ENCODE measurements around the gene MAGI2.

MAGI2 gene

DNA sequence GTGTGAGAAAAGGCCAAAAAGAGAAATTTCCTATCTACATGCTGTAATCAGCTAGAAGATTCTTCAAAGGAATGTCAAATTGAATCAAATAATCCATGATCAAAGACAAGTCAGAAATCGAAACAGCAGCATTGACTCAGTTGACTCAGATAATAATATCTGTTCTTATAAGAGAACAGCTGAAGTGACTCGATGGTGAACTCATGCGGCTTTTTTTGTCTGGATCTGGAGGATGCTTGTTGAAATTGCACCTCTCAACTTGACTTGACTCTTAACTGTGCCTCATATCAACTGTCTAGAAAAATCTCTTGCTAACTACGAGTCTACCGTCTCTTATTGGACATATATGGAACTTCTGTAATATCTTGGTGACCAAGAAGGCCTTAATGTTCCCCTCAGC lies 1055.4 kb downstream of the MAGI2 start:
- no peak overlapping the region for H3K4me3 ChIP-seq (ENCODE audit: insufficient read depth, low read depth, low read length, poor library complexity, severe bottlenecking)
- H3K36me3 ChIP-seq (ENCODE audit: control insufficient read depth, insufficient read depth, low read length): no peaks in the 10 kb centered on the region
- no peak for DNase-seq
- no peaks in the 10 kb centered on the region for H3K27me3 ChIP-seq (replicated peaks; ENCODE audit: control insufficient read depth, insufficient read depth, low read length, poor library complexity, severe bottlenecking)
- H3K4me1 ChIP-seq (ENCODE audit: control insufficient read depth, insufficient read depth, low read length, poor library complexity, severe bottlenecking): no peaks in the 10 kb centered on the region
- no peak overlapping the region for H3K27ac ChIP-seq (ENCODE audit: insufficient read depth, low read length, poor library complexity, severe bottlenecking)
- H3K9me3 ChIP-seq (ENCODE audit: control insufficient read depth, low read length): no peaks in the 10 kb centered on the region

DNA sequence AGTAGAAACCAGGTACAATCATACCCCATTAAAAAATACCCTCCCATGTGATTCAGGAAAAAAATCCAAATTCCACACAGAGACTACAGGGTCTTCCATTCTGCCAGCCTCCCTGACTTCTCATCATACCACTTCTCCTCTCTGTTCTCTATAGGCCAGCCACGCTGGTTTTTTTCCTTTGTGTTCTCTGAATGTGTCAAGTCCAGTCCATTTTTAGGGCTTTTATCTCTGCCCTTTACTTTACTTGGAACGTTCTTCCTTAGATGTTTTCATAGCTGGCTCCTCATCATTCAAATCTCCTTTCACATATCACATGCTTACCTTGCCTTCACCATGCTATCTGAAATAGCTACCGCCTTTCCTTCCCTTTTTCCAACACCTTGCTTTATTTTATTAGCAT lies 1057.3 kb downstream of the MAGI2 start:
- no peak for DNase-seq
- no peaks in the 10 kb centered on the region for H3K27me3 ChIP-seq (replicated peaks; ENCODE audit: control insufficient read depth, insufficient read depth, low read length, poor library complexity, severe bottlenecking)
- no peak overlapping the region for H3K4me3 ChIP-seq (ENCODE audit: insufficient read depth, low read depth, low read length, poor library complexity, severe bottlenecking)
- no peak overlapping the region for H3K27ac ChIP-seq (ENCODE audit: insufficient read depth, low read length, poor library complexity, severe bottlenecking)
- no peaks in the 10 kb centered on the region for H3K36me3 ChIP-seq (ENCODE audit: control insufficient read depth, insufficient read depth, low read length)
- H3K4me1 ChIP-seq (ENCODE audit: control insufficient read depth, insufficient read depth, low read length, poor library complexity, severe bottlenecking): no peaks in the 10 kb centered on the region
- H3K9me3 ChIP-seq (ENCODE audit: control insufficient read depth, low read length): no peaks in the 10 kb centered on the region

DNA sequence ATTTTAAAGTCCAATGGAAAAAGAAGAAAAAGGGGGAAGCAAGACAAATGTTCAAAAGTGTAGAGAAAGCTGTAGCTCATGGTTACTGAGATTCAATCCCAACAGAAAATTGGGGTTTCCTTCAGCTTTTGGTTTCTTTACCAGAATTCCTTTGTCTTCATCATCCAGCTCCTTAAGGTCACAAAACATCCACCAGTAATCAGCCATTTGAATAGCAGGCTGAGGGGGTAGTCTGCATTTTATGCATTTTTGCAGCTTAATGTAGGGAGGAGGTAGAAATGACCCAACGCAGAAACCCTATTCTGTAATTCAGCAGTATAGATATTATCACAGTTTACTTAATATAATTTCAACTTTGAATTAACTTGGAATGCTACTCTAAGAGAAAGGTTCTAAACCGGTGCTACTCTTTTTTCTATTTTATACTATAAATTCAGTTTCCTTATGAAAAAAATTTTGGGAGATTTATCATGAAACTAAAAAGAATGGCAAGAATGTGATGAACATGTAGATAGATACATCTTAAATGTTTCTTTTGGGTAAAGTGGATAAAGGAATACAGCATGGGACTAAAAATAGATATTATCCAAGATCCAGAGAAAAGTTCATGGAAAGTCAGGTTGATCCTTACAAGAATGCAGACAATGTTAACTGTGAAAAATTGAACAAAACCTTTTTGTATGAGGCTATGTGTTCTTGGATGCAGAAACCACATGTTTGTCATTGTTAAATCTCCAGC lies 1058.0 kb downstream of the MAGI2 start:
- no peaks in the 10 kb centered on the region for H3K9me3 ChIP-seq (ENCODE audit: control insufficient read depth, low read length)
- H3K4me3 ChIP-seq (ENCODE audit: insufficient read depth, low read depth, low read length, poor library complexity, severe bottlenecking): no peak overlapping the region
- no peaks in the 10 kb centered on the region for H3K36me3 ChIP-seq (ENCODE audit: control insufficient read depth, insufficient read depth, low read length)
- H3K4me1 ChIP-seq (ENCODE audit: control insufficient read depth, insufficient read depth, low read length, poor library complexity, severe bottlenecking): no peaks in the 10 kb centered on the region
- DNase-seq: no peak
- no peaks in the 10 kb centered on the region for H3K27me3 ChIP-seq (replicated peaks; ENCODE audit: control insufficient read depth, insufficient read depth, low read length, poor library complexity, severe bottlenecking)
- H3K27ac ChIP-seq (ENCODE audit: insufficient read depth, low read length, poor library complexity, severe bottlenecking): no peak overlapping the region

DNA sequence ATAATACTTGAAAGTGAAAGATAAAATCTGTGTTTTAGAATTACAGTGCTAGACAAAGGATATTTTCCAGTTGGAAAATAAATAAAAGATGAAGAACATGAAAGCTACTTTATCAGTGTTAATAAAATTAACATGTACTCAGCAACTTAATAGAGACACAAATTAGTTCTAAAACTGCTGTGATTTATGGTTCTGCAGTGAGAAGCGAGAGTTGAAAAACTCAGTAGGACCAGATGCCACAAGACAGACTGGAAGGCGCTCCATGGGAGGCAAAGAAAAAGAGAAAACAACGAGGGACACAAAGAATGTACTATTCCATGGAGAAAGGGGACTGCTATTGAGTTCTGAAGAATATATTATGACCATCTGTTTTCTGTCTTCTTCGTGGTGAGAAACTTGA lies 1064.4 kb downstream of the MAGI2 start:
- no peak for DNase-seq
- Histone ChIP-seq H3K4me3 (ENCODE audit: insufficient read depth, low read depth, low read length, poor library complexity, severe bottlenecking) (no peak overlapping the region), H3K9me3 (ENCODE audit: control insufficient read depth, low read length) (no peaks in the 10 kb centered on the region), H3K36me3 (ENCODE audit: control insufficient read depth, insufficient read depth, low read length) (no peaks in the 10 kb centered on the region), H3K27me3 (replicated peaks; ENCODE audit: control insufficient read depth, insufficient read depth, low read length, poor library complexity, severe bottlenecking) (no peaks in the 10 kb centered on the region), H3K27ac (ENCODE audit: insufficient read depth, low read length, poor library complexity, severe bottlenecking) (no peak overlapping the region), H3K4me1 (ENCODE audit: control insufficient read depth, insufficient read depth, low read length, poor library complexity, severe bottlenecking) (no peaks in the 10 kb centered on the region)

DNA sequence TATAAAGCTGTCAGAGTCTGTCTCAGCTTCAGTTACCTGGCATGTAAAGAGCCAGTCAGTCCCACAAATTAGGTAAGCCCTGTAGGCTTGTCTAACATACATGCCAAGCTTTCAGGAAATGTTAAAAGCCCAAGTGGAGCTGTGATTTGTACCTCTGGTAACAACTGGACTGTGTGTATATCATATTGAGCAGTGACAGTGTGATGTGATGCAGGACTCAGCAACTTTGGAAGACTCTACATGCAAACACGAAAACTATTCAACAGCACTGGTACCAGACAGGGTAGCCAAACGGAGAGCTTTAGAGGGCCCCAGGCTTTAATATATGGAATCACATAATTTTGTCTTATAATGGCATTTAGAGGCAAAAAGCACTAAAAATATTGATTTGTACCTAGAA lies 1066.9 kb downstream of the MAGI2 start:
- Histone ChIP-seq H3K27me3 (replicated peaks; ENCODE audit: control insufficient read depth, insufficient read depth, low read length, poor library complexity, severe bottlenecking) (no peaks in the 10 kb centered on the region), H3K9me3 (ENCODE audit: control insufficient read depth, low read length) (no peaks in the 10 kb centered on the region), H3K4me1 (ENCODE audit: control insufficient read depth, insufficient read depth, low read length, poor library complexity, severe bottlenecking) (no peaks in the 10 kb centered on the region), H3K27ac (ENCODE audit: insufficient read depth, low read length, poor library complexity, severe bottlenecking) (no peak overlapping the region), H3K4me3 (ENCODE audit: insufficient read depth, low read depth, low read length, poor library complexity, severe bottlenecking) (no peak overlapping the region), H3K36me3 (ENCODE audit: control insufficient read depth, insufficient read depth, low read length) (no peaks in the 10 kb centered on the region)
- no peak for DNase-seq

DNA sequence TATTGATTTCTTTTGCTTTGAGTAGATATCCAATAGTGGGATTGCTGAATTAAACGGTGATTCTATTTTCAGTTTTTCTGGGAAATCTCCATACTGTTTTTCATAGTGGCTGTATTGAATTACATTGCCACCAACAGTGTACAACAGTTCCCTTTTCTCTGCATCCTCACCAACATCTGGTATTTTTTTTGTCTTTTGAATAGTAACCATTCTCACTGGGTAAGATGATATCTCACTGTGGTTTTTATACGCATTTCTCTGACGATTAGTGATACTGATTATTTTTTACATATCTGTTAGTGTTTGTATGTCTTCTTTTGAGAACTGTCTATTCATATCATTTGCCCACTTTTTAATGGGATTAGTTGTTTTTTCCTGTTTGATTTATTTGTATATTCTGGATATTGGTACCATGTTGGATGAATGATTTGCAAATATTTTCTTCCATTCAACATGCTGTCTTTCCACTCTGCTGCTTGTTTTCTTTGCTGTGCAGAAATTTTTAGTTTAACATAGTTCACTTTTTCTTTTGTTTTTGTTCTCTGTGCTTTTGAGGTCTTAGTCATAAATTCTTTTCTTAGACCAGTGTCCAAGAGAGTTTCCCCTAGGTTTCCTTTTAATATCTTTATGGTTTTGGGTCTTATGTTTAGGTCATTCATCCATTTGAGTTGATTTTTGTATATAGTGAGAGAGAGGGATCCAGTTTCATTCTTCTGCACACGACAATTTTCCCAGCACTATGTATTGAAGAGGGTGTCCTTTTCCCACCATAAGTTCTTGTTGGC lies 1070.2 kb downstream of the MAGI2 start:
- Histone ChIP-seq H3K36me3 (ENCODE audit: control insufficient read depth, insufficient read depth, low read length) (no peaks in the 10 kb centered on the region), H3K4me3 (ENCODE audit: insufficient read depth, low read depth, low read length, poor library complexity, severe bottlenecking) (no peak overlapping the region), H3K27ac (ENCODE audit: insufficient read depth, low read length, poor library complexity, severe bottlenecking) (no peak overlapping the region), H3K27me3 (replicated peaks; ENCODE audit: control insufficient read depth, insufficient read depth, low read length, poor library complexity, severe bottlenecking) (no peaks in the 10 kb centered on the region), H3K9me3 (ENCODE audit: control insufficient read depth, low read length) (no peaks in the 10 kb centered on the region), H3K4me1 (ENCODE audit: control insufficient read depth, insufficient read depth, low read length, poor library complexity, severe bottlenecking) (no peaks in the 10 kb centered on the region)
- DNase-seq: no peak

DNA sequence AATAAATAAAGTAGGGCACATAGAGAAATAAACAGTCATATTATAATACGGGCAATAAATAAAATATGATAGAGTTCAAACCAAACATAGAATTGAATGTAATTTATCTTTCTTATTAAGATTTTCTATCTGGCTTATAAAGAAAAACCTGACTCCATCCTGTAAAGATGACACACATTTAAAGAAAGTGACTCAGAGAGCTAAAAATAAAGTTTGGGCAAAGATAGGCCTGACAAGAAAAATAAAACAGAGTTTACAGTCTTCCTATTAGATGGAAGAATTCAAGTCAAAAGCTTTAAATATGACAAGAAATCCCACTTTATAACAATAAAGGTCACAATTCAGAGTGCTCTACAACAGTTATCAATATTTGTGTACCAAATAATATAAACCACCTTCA lies 1074.3 kb downstream of the MAGI2 start:
- no peak for DNase-seq
- Histone ChIP-seq H3K36me3 (ENCODE audit: control insufficient read depth, insufficient read depth, low read length) (no peaks in the 10 kb centered on the region), H3K27ac (ENCODE audit: insufficient read depth, low read length, poor library complexity, severe bottlenecking) (no peak overlapping the region), H3K4me3 (ENCODE audit: insufficient read depth, low read depth, low read length, poor library complexity, severe bottlenecking) (no peak overlapping the region), H3K9me3 (ENCODE audit: control insufficient read depth, low read length) (no peaks in the 10 kb centered on the region), H3K27me3 (replicated peaks; ENCODE audit: control insufficient read depth, insufficient read depth, low read length, poor library complexity, severe bottlenecking) (no peaks in the 10 kb centered on the region), H3K4me1 (ENCODE audit: control insufficient read depth, insufficient read depth, low read length, poor library complexity, severe bottlenecking) (no peaks in the 10 kb centered on the region)

DNA sequence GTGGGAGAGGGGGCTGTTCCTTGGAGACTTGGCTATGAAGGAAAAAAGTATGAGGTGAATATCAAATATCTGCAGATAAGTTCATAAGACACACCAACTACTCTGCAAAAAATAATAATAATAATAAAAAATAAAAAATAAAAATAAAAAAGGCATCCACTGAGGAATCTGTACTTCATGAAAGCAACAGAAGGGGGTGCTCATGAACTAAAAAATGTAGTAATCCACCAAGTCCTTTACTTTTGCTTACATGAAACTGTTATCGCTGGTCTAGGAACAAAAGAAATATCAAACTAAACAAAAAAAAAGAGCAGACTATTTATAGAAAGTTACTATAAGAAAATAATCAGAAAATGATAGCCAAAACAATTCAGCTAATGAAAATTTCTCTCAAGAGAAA lies 1075.9 kb downstream of the MAGI2 start:
- H3K27ac ChIP-seq (ENCODE audit: insufficient read depth, low read length, poor library complexity, severe bottlenecking): no peak overlapping the region
- H3K27me3 ChIP-seq (replicated peaks; ENCODE audit: control insufficient read depth, insufficient read depth, low read length, poor library complexity, severe bottlenecking): no peaks in the 10 kb centered on the region
- no peaks in the 10 kb centered on the region for H3K9me3 ChIP-seq (ENCODE audit: control insufficient read depth, low read length)
- DNase-seq: no peak
- no peaks in the 10 kb centered on the region for H3K4me1 ChIP-seq (ENCODE audit: control insufficient read depth, insufficient read depth, low read length, poor library complexity, severe bottlenecking)
- H3K4me3 ChIP-seq (ENCODE audit: insufficient read depth, low read depth, low read length, poor library complexity, severe bottlenecking): no peak overlapping the region
- no peaks in the 10 kb centered on the region for H3K36me3 ChIP-seq (ENCODE audit: control insufficient read depth, insufficient read depth, low read length)

DNA sequence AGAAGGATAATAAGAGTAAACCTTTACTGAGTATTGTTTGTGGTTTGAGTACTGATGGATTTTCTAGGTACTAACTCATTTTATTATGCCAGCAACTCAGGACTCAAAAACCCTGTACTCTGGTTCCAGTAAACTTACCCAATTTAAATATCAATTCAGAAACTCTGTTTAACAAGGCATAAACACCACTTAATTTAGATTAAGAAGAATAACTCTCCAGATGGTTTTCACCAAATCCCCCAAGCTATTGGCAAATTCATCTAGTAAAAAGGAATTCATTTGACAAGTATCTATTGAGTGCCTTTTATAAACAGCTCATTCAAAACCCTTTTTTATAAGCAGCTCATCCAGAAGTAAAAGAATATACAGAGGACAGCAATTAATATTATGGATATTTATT lies 1082.5 kb downstream of the MAGI2 start:
- no peaks in the 10 kb centered on the region for H3K4me1 ChIP-seq (ENCODE audit: control insufficient read depth, insufficient read depth, low read length, poor library complexity, severe bottlenecking)
- no peak for DNase-seq
- no peak overlapping the region for H3K4me3 ChIP-seq (ENCODE audit: insufficient read depth, low read depth, low read length, poor library complexity, severe bottlenecking)
- H3K9me3 ChIP-seq (ENCODE audit: control insufficient read depth, low read length): no peaks in the 10 kb centered on the region
- H3K36me3 ChIP-seq (ENCODE audit: control insufficient read depth, insufficient read depth, low read length): no peaks in the 10 kb centered on the region
- no peaks in the 10 kb centered on the region for H3K27me3 ChIP-seq (replicated peaks; ENCODE audit: control insufficient read depth, insufficient read depth, low read length, poor library complexity, severe bottlenecking)
- no peak overlapping the region for H3K27ac ChIP-seq (ENCODE audit: insufficient read depth, low read length, poor library complexity, severe bottlenecking)

DNA sequence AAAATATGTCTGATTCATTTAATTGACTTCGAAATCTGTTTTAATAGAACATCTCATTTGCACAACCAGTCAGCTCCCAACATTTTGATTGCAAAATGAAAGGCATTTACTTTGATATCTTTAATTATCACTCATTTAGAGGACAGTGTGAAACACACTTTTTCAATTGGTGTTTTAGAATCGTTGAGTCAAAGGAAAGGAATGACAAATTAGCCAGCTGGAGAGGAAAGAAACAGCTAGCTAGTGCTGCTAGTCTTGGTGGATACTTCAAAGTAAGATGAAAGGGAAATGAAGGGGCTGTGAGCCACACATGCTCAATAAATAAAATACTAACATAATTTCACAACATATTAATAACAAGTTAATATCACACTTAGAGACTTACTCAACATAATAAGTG lies 1084.7 kb downstream of the MAGI2 start:
- no peak for DNase-seq
- no peaks in the 10 kb centered on the region for H3K27me3 ChIP-seq (replicated peaks; ENCODE audit: control insufficient read depth, insufficient read depth, low read length, poor library complexity, severe bottlenecking)
- H3K36me3 ChIP-seq (ENCODE audit: control insufficient read depth, insufficient read depth, low read length): no peaks in the 10 kb centered on the region
- H3K27ac ChIP-seq (ENCODE audit: insufficient read depth, low read length, poor library complexity, severe bottlenecking): no peak overlapping the region
- H3K4me3 ChIP-seq (ENCODE audit: insufficient read depth, low read depth, low read length, poor library complexity, severe bottlenecking): no peak overlapping the region
- H3K9me3 ChIP-seq (ENCODE audit: control insufficient read depth, low read length): no peaks in the 10 kb centered on the region
- H3K4me1 ChIP-seq (ENCODE audit: control insufficient read depth, insufficient read depth, low read length, poor library complexity, severe bottlenecking): no peaks in the 10 kb centered on the region
